GM23338 (cell line): ENCODE data around the gene KHK.

Experiments
- ETS1 ChIP-seq: IDR thresholded peaks from 2 replicates; pipeline ENCODE4 v1.6.1; 2016; ENCODE audit warnings: antibody characterized with exemption
- EZH2 ChIP-seq: fragments of 200-600 bp; sonication (generic); IDR thresholded peaks from one replicate; pipeline ENCODE4 v1.8.0; 2017; ENCODE audit warnings: antibody characterized with exemption, mild to moderate bottlenecking, low read depth; ENCODE audit not compliant: unreplicated experiment
- EZH2phosphoT487 ChIP-seq: fragments of 200-600 bp; sonication (generic); IDR thresholded peaks from one replicate; pipeline ENCODE4 v1.8.1; 2018; ENCODE audit warnings: antibody characterized with exemption; ENCODE audit not compliant: unreplicated experiment
- JUNB ChIP-seq: IDR thresholded peaks from one replicate; pipeline ENCODE4 v1.6.1; 2016; ENCODE audit warnings: antibody characterized with exemption; ENCODE audit not compliant: unreplicated experiment
- POLR2AphosphoS5 ChIP-seq: IDR thresholded peaks from 2 replicates; pipeline ENCODE4 v1.6.1; 2016; ENCODE audit warnings: antibody characterized with exemption, low read depth
- ZNF114 ChIP-seq: fragments of 250-450 bp; sonication (Bioruptor Pico); IDR thresholded peaks from 2 replicates; pipeline ENCODE4 v1.5.0; 2020; ENCODE audit warnings: mild to moderate bottlenecking, moderate library complexity
- TF ChIP-seq, protein P1 (sequence below), 2 experiments: fragments of 200-600 bp in 1 of 2; sonication (generic) in 1 of 2; conservative IDR thresholded peaks; 2 replicates each; pipeline versions ENCODE4 v1.5.1 to v1.6.1; 2016 to 2017; ENCODE audit warnings: antibody characterized with exemption in 2 of 2, low read depth in 2 of 2, mild to moderate bottlenecking in 2 of 2, moderate library complexity in 1 of 2
- TF ChIP-seq, protein P2 (sequence below): IDR thresholded peaks from one replicate; pipeline ENCODE4 v1.6.1; 2018; ENCODE audit warnings: antibody characterized with exemption; ENCODE audit not compliant: unreplicated experiment

DNA sequence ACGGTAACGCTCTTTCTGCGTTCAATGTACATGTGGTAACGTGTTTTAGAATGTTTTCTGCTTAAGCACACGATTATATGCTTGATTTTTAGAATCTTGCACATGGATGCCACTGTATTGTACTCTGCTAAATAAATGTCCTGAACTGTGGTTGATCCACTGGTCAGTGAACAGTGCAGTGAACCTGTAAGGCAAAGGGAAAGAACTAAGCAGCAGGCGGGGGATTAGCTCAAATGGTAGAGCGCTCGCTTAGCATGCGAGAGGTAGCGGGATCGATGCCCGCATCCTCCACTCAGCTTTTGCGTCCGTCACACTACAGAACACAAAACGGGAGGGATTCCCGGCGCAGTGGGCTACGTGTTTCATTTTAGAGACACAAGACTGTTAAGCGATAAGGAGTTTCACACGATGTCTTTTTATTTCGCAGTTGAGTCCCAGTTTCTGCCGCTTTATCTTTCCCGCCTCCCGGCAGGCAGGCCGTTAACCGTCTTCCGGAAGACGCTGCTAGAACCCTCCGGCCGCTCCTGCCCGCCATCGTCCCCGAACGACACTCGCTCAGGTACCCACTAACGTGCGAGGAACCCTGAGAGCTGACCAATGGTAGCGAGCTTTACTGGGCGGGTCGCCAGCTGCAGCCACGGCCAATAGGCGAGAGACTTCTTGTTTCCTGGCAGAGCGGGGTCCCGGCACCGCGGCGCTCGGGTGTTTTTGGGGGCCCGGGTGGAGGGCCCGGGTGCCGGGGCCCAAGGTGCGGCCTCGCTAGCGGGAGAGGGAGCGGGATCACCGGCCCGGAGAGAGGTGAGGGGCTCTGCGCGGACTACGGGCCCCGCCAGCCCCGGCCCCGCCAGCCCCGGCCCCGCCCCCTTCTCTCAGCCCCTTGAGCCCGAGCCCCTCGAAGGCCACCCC lies 35.3 kb upstream of the KHK start, which contains the start of gene AGBL5:
- TF ChIP-seq, protein P1, sequence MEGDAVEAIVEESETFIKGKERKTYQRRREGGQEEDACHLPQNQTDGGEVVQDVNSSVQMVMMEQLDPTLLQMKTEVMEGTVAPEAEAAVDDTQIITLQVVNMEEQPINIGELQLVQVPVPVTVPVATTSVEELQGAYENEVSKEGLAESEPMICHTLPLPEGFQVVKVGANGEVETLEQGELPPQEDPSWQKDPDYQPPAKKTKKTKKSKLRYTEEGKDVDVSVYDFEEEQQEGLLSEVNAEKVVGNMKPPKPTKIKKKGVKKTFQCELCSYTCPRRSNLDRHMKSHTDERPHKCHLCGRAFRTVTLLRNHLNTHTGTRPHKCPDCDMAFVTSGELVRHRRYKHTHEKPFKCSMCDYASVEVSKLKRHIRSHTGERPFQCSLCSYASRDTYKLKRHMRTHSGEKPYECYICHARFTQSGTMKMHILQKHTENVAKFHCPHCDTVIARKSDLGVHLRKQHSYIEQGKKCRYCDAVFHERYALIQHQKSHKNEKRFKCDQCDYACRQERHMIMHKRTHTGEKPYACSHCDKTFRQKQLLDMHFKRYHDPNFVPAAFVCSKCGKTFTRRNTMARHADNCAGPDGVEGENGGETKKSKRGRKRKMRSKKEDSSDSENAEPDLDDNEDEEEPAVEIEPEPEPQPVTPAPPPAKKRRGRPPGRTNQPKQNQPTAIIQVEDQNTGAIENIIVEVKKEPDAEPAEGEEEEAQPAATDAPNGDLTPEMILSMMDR (conservative IDR thresholded peaks at IDR 0.05; ENCODE audit: low read depth in 2 of 2) = no peak
- TF ChIP-seq EZH2 (no peak), JUNB (no peak), EZH2phosphoT487 (no peak), POLR2AphosphoS5 (peak; percentile 75), ZNF114 (CRISPR knock-in tag) (no peak), ETS1 (peak; percentile 56)
- TF ChIP-seq, protein P2, sequence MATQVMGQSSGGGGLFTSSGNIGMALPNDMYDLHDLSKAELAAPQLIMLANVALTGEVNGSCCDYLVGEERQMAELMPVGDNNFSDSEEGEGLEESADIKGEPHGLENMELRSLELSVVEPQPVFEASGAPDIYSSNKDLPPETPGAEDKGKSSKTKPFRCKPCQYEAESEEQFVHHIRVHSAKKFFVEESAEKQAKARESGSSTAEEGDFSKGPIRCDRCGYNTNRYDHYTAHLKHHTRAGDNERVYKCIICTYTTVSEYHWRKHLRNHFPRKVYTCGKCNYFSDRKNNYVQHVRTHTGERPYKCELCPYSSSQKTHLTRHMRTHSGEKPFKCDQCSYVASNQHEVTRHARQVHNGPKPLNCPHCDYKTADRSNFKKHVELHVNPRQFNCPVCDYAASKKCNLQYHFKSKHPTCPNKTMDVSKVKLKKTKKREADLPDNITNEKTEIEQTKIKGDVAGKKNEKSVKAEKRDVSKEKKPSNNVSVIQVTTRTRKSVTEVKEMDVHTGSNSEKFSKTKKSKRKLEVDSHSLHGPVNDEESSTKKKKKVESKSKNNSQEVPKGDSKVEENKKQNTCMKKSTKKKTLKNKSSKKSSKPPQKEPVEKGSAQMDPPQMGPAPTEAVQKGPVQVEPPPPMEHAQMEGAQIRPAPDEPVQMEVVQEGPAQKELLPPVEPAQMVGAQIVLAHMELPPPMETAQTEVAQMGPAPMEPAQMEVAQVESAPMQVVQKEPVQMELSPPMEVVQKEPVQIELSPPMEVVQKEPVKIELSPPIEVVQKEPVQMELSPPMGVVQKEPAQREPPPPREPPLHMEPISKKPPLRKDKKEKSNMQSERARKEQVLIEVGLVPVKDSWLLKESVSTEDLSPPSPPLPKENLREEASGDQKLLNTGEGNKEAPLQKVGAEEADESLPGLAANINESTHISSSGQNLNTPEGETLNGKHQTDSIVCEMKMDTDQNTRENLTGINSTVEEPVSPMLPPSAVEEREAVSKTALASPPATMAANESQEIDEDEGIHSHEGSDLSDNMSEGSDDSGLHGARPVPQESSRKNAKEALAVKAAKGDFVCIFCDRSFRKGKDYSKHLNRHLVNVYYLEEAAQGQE = no peak
